ENCODE measurements around the gene CX3CL1. TPM values are rescaled to one million over a fixed set of nuclear protein-coding genes. Genes with fewer than 3 reads are reported as not detected.
"Not testable (repeated sequence)": the region's sequence is repeated elsewhere in the genome, so short reads cannot be mapped to it uniquely, and the experiment has no call there.

The CX3CL1 gene
- polyA plus RNA-seq (ENCODE audit: insufficient read length in 10 of 10), result 1 to 10 TPM; 2.7 to 7.5 (median 4.7) TPM
- long read RNA-seq, donor 1, partial matches to known transcripts, result 6 of 14 reads
- long read RNA-seq, donor 1, other reads (novel, unspliced or antisense), result 7 of 14 reads
- long read RNA-seq, donor 2, partial matches to known transcripts, result 0 of 2 reads
- long read RNA-seq, donor 2, other reads (novel, unspliced or antisense), result 0 of 2 reads
- long read RNA-seq, donor 3, result 0 reads
- long read RNA-seq, donor 4, result 0 reads
- long read RNA-seq, donor 5, partial matches to known transcripts, result 6 of 8 reads
- long read RNA-seq, donor 5, other reads (novel, unspliced or antisense), result 0 of 8 reads
- long read RNA-seq, donor 6, partial matches to known transcripts, result 5 of 25 reads
- long read RNA-seq, donor 6, other reads (novel, unspliced or antisense), result 19 of 25 reads
- long read RNA-seq, donor 7, result 0 reads
- long read RNA-seq, donor 8, result 0 reads
- long read RNA-seq, donor 9, result 0 reads

DNA sequence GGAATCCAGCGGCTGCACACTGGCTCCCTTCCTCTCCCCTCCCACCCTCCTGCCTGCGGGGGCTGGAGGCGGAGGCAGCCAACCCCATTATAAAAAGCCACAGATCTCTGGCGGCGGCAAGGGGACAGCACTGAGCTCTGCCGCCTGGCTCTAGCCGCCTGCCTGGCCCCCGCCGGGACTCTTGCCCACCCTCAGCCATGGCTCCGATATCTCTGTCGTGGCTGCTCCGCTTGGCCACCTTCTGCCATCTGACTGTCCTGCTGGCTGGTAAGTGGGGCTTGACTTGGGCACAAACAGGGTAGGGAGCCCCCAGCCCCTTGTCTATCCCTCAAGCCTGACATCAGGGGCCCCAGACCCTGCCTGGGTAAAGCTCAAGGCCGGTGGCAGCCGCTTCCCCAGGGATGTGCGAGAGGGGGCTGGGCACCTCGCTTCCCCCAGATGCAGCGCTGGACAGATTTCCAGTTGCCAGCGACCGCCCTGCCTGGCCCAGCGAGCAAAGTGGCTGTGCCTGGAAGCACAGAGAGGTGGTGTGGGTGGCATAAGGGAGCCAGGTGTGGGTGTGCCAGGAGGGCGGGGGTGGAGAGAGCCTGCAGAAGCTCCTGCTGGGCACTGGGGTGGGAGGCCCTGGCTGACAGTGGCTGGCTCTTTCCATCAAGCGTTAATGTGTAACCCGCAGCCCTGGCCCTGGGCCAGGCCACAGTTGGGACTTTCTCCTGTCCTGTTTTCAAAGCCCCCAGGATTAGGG, at the start of gene CX3CL1:
CX3CL1 (plus strand) TSS at position 119 of the 745 bp plus-strand sequence; CDS start at position 198, 79 bp downstream.
- peak; percentile 19 to 75 (median 40) for DNase-seq

DNA sequence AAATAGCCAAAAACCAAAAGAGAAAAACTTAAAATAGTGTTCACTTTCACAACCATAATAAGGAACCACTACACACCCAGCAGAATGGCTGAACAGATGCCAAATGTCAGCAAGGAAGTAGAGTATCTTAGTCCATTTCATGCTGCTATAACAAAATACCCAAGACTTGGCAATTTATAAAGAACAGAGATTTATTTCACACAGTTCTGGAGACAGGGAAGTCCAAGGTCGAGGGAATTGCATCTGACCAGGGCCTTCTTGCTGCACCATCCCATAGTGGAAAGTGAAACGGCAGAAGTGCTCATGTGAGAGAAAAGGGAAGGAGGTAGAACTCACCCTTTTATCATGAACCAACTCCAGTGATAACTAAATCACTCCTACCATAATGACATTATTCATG, 47.5 kb upstream of the CX3CL1 start:
- no peak for DNase-seq

DNA sequence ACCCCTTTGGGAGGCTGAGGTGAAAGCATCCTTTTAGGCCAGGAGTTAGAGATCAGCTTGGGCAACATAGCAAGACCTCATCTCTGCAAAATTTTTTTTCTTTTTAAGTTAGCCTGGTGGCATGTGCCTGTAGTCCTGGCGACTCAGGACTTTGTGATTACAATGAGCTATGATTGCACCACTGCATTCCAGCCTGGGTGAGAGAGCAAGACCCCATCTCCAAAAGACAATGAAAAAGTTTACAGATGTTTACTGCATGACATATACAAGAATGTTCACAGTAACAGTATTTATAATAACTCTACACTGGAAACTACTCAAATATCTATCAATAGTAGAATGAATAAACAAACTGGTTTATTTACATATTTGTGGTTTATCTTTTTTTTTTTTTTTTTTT, 46.8 kb upstream of the CX3CL1 start:
- DNase-seq, result no peak

DNA sequence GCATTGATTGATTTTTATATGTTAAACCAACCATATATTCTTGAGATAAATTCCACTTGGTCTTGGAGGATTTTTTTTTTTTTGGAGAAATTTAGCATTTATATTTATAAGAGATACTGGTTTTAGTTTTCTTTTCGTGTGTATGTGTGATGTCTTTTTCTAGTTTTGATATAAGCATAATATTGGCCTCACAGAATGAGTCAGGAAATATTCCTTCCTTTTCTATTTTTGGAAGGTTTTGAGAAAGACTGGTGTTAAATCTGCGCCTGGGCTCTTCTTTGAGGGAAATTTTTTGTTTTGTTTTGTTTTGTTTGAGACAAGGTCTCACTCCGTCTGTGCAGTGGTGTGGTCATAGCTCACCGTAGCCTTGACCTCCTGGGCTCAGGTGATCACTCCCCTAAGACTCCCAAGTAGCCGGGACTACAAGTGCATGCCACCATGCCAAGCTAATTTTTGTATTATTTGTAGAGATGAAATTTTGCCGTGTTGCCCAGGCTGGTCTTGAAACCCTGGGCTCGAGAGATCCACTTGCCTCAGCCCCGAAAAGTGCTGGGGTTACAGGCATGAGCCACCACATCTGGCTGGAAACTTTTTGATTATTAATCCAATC, 42.5 kb upstream of the CX3CL1 start:
- DNase-seq, result no peak

DNA sequence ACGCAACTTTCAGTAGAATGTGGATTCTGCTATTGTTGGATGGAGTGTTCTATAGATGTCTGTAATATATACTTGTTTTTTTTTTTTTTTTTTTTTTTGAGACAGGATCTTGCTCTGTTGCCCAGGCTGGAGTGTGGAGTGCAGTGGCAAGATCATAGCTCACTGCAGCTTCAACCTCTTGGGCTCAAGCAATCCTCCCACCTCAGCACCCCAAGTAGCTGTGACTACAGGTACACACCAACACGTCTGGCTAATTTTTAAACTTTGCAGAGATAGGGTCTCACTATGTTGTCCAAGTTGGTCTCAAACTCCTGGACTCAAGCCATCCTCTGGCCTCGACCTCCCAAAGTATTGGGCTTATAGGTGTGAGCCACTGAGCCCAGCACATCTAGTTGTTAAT, 40.9 kb upstream of the CX3CL1 start:
- no peak for DNase-seq

DNA sequence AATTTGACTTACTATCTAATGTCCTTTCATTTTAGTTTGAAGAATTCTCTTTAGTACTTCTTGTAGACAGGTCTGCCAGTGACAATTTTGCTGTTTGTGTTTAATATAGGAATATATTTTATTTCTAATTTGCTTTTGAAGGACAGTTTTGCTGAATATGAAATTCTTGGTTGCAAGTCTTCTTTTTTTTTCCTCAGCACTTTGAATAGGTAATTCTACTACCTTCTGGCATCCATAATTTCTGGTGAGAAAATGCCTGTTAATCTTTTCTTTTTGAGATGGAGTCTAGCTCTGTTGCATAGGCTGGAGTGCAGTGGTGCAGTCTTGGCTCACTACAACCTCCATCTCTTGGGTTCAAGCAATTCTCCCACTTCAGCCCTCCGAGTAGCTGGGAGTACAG, 38.9 kb upstream of the CX3CL1 start:
- DNase-seq, result no peak

DNA sequence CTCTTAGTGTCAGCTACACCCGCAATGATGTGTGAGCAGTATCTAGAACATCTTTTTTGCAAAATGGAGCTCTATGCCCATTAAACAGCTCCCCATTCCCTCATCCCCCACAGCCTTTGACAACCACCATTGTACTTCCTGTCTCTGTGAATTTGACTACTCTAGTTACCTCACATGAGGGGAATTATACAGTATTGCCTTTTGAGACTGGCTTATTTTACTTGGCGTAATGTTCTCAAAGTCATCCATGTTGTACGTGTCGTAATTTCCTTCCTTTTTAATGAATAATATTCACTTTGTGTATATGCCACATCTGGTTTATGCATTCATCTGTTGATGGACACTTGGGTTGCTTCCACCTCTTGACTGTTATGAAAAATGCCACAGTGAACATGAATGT, 36.9 kb upstream of the CX3CL1 start:
- no peak for DNase-seq

DNA sequence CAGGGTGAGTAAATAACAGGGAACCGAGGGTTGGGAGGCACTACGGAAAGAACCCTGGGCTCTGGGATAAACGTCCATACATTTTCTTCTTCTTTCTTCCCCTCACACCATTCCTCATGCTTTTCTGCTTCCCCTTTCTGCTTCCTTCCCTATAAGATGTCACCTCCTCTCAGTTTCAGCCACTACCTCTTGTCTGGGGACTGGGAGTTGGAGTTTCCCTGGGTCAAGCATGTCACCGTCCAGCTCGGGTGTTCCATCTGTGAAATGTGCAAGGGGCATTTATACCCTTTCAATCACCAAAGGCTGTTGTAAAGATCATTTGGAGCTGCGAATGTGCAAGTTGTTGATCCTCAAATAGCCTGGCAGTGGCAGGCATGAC, 31.2 kb upstream of the CX3CL1 start:
- no peak for DNase-seq

DNA sequence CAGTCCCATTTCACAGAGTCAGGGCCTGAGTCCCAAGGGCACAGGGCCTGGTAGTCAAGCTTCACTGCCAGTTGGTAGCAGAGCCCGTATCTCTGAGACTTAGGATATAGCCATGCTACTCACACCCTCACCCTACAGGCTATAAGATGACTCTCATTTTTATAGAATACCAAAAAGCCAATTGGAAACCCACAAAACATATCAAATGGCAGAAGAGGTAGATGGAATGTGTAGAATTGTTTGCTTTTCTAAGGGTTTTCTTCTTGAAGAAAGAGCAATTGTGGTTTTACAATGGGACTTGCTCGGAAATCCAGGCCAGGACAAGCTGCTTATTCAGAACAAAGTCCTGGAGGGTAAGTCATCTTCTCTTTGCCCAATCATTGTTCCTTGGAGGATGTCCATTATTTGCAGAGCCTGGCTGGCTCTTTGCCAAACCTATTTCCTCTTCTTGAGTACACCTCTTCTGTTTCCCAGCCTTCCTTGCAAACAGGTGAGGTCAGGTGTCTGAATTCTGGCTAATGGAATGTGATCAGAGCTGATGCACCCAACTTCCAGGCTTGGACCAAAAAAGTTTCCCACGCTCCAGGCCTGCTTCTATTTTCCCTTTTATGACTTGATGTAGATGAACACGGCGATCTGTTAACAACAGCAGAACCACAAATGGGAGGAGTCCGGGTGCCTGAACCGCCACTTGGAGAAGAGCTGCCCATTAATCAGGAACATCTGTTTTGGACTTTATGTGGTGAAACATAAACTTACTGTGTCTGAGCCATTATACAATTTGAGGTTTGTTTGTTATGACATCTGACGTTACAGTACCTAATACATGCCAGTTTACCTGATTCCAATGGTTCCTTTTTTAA, 30.6 kb upstream of the CX3CL1 start:
- DNase-seq, result peak in 2 of 3 donors; percentile 20 to 81

DNA sequence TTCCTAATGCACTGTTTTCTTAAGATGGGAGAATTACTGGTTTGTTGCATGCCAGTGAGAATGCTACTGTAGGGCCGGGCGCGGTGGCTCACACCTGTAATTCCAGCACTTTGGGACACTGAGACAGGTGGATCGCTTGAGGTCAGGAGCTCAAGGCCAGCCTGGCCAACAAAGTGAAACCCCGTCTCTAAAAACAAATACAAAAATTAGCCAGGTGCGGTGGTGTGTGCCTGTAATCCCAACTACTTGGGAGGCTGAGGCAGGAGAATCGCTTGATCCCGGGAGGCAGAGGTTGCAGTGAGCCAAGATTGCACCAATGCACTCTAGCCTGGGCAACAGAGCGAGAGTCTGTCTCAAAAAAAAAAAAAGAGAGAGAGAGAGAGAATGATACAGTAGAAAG, 29.7 kb upstream of the CX3CL1 start:
- not testable (repeated sequence) for DNase-seq

DNA sequence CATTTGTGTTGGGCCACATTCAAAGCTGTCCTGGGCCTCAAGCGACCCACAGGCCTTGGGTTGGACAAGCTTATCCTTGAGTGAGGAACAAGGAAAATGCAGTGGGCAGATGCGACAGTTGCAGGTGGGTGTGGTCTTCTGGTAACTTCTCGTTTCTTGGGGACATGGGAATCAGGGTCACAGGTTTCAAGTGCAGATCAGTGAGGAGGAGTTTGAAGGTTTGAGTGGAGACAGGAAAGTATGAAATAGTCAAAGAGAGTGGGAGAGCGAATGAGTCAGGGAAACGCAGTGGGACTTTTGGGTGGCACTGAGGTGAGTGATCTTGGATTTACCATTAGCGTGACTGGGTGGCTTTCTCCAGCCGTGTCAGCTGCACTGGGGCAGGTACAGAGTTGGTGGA, 29.1 kb upstream of the CX3CL1 start:
- DNase-seq, result no peak

DNA sequence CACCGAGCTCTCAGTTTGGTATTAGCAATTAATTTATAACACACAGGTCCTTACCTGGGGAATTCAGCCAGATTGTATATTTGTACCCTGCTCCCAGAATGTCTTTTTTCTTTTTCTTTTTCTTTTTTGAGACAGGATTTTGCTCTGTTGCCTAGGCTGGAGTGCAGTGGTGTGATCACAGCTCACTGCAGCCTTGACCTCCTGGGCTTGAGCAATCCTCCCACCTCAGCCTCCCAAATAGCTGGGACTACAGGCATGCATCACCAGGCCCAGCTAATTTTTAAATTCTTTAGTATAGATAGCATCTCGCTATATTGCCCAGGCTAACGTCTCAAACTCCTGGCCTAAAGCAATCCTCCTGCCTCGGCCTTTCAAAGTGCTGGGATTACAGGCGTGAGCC, 28.2 kb upstream of the CX3CL1 start:
- DNase-seq, result not testable (repeated sequence)

DNA sequence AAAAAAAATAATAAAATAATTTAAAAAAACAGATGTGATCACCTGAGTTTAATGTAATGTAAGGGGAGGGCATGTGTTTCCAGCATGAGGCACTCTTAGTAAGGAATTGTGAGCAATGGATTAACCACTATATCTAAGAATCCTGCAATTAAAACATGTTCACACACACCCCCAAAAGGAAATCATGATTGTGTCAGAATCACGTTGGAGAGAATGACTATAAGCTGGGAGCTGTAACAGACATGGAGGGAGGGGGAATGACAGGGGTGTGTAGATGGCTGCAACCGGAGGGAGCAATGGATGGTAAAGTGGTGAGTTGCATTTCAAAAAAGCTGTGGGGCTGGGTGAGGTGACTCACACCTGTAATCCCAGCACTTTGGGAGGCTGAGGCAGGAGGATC, 27.3 kb upstream of the CX3CL1 start:
- DNase-seq, result no peak

DNA sequence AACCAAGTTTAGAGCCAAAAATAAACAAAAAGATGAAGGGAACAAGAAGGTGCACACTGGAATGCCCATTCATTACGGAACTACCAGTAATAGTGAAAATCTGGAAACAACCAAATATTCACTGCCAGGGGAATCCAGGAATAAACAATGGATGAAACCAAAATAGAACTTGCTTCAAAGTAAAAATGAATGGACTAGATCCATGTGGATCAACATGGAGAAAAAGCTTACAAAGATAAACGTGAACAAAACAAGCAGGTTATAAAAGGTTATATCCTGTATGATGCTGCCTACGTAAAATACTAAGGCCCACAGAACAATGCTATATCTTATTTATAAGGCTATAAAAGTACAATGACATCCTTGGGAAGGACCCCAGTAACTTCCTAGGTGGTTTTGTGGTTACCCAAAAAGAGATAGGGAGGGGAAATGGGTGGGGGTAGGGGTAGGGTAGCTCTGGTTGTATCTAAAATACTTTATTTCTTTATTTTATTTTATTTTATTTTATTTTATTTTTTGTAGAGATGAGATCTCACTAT, 26.6 kb upstream of the CX3CL1 start:
- no peak for DNase-seq

DNA sequence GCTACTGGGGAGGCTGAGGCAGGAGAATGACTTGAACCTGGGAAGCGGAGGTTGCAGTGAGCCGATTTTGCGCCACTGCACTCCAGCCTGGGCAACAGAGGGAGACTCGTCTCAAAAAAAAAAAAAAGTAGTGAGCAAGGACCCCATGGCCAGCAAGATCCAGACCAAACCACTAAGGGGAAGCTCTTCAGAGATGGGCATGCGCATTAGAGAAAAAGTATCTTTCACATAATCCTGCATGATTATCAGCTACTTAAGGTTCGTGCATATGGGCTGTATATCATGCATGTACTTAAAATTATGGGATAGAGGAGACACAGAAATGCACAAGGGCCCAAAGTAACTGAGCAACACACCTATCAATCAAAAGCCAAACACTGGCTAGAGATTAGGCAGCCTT, 24.4 kb upstream of the CX3CL1 start:
- no peak for DNase-seq

DNA sequence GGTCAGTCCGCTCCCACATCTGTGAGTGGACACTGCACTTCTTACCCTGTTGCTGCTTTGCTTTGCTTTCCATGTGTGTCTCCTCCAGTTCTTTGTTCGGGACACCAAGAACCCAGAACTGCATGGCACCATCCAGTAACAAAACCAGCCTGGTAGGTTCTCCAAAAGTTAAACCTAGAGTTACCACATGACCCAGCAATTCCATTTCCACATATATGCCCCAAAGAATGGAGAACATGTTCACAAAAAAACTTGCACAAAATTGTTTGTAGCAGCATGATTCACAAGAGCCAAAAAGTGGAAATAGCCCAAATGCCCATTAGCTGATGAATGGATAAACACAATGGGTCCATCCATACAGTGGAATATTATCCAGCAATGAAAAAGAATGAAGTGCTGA, 24.0 kb upstream of the CX3CL1 start:
- DNase-seq, result no peak

DNA sequence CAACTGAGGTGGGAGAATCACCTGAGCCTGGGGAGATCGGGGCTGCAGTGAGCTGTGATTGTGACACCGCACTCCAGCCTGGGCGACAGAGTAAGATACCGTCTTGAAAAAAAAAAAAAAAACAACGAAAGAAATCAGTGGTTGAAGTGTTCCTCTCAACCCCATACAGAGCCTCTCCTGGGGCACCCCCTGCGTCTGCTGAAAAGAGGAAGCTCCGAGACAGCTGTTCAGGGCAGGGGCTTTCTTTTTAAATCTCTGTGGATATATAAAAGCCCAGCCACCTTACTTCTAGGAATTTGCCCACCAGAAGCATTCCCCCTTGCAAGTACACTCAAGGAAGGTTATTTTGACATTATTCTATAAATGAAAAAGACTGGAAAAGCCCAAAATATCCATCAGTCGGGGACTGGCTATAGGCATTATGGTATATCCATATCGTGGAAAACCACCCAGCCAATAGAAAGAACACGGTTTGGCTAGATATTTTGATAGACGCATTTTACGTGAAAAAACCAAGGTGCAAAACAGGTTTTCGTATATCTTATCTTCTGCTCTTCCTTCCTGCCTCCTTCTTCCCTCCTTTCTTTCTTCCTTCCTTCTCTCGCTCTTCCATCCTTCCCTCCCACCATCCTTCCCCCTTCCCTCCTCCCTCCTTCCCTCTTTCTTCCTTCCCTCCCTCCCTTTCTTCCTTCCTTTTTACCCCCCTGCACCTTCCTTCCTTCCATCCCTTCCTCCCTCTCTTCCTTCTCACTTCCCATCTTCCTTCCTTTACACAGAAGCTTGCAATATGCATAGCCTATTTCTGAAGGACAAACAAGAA, 22.9 kb upstream of the CX3CL1 start:
- no peak for DNase-seq

DNA sequence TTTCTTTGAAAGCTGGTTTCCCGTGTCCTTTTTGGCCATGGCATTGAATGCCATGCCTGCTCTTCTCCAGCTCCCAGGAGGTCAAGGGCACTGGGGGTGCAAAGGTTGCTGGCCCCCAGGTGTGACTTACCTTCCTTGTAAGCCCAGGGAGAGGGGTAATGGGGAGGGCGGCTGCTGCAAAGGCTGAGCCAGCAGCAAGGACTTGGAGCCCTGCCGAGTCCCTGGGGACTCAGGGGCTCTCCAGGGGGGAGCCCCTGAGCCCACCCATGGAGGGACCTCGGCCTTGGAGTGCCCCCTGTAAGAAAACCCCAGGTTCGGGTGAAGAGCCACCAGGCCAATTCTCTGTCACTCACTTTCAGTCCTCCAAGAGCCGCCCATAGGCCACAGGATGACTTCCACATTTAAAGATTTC, 19.6 kb upstream of the CX3CL1 start:
- DNase-seq, result no peak

DNA sequence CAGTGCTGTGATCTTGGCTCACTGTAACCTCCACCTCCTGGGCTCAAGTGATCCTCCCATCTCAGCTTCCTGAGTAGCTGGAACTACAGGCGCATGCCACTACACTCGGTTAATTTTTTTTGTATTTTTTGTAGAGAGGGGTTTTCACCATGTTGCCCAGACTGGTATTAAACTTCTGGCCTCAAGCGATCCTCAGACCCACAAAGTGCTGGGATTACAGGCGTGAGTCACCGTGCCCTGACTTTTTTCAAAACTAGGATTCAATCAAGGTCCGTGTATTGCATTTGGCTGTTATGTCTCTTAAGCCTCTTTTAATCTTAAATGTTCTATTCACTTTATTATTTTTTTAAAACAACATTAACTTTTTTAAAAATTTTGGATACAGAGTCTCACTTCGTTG, 18.0 kb upstream of the CX3CL1 start:
- no peak for DNase-seq

DNA sequence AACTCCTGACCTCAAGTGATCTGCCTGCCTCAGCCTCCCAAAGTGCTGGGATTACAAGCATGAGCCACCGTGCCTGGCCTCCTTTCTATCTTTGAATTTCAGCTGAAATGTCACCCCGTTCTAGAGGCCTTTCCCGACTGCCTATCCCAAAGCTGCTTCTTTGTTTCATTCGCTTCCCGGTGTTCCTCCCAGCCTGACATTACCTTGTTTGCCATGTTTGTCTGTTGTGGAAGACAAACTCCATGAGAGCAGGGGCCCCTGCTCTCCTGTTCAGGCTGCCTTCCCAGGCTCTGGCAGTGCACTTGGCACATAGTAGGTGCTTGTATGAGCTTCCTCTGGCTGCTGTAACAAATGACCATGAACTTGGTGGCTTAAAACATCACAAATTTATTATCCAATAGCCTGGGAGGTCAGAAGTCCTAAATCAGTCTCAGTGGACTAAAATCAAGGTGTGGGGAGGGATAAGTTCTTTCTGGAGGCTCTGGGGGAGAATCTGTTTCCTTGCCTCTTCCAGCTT, 16.3 kb upstream of the CX3CL1 start:
- DNase-seq, result no peak
